Endothelial cell of umbilical vein (primary cell): ENCODE measurements around the gene SELENOV. TPM values are rescaled to one million over a fixed set of nuclear protein-coding genes. Genes with fewer than 3 reads are reported as not detected.
"Not testable (repeated sequence)": the region's sequence is repeated elsewhere in the genome, so short reads cannot be mapped to it uniquely, and the experiment has no call there.

Experiments used
- BruUV-seq: library from RNA; stranded (reverse); fragments of 400-500 nt; replicated peaks from 2 replicates; lab custom pipeline; 2021; lab: Mats Ljungman, UMichigan
- CTCF ChIA-PET: fragments of 300-600, 350-600 bp; sonication (Branson Sonifier 250); formaldehyde crosslinking; loops from one replicate; lab custom pipeline; 2021; ENCODE audit warnings: antibody characterized with exemption, inconsistent platforms; lab: Charles Lee
- POLR2A ChIA-PET: fragments of 300-600, 350-600 bp; sonication (Branson Sonifier 250); formaldehyde crosslinking; loops from one replicate; lab custom pipeline; 2021; ENCODE audit warnings: antibody characterized with exemption, inconsistent platforms; lab: Charles Lee
- DNase-seq: peaks from one replicate; pipeline ENCODE4 v3.0.0-alpha.2; 2011; ENCODE audit warnings: low read depth, low spot score
- FAIRE-seq: peaks from 2 replicates; lab custom pipeline; 2011; peaks lifted over from hg19 to GRCh38; lab: Jason Lieb, UNC
- H2AFZ ChIP-seq: 2 replicates; pipeline ENCODE4 v1.6.0; 2012; ENCODE audit warnings: low read depth, low read length, control low read depth, inconsistent platforms
- H3K27ac ChIP-seq: 2 replicates; pipeline ENCODE4 v1.5.1; 2011; ENCODE audit warnings: low read depth, mild to moderate bottlenecking, control low read depth, low read length, moderate library complexity; ENCODE audit not compliant: insufficient read depth
- H3K27me3 ChIP-seq, 2 experiments: 2 replicates each; pipeline versions ENCODE4 v1.6.0 to v1.6.1; 2011; ENCODE audit warnings: low read length in 2 of 2, mixed read lengths in 1 of 2; ENCODE audit not compliant: control insufficient read depth in 2 of 2, insufficient read depth in 2 of 2
- H3K36me3 ChIP-seq, 2 experiments: 2 replicates in 1 of 2; 3 replicates in 1 of 2; pipeline ENCODE4 v1.5.1; 2011; ENCODE audit warnings: low read length in 2 of 2, mild to moderate bottlenecking in 1 of 2, moderate library complexity in 1 of 2; ENCODE audit not compliant: control insufficient read depth in 2 of 2, insufficient read depth in 2 of 2; ENCODE audit errors: extremely low read depth in 1 of 2
- H3K4me1 ChIP-seq: 3 replicates; pipeline ENCODE4 v1.5.1; 2011; ENCODE audit warnings: mild to moderate bottlenecking, low read length; ENCODE audit not compliant: control insufficient read depth, insufficient read depth; ENCODE audit errors: extremely low read depth
- H3K4me2 ChIP-seq: 2 replicates; pipeline ENCODE4 v1.6.1; 2011; ENCODE audit warnings: low read length, control low read depth, mixed read lengths; ENCODE audit not compliant: insufficient read depth
- H3K4me3 ChIP-seq, 3 experiments: fragments of 200-600 bp in 1 of 3; sonication (generic), shearing (Covaris generic) in 1 of 3; replicated peaks in 1 of 3; 2 replicates each; pipeline ENCODE4 v1.5.1; 2011 to 2016; ENCODE audit warnings: control low read depth in 3 of 3, low read length in 3 of 3, mild to moderate bottlenecking in 2 of 3, inconsistent platforms in 1 of 3, low read depth in 1 of 3, moderate library complexity in 1 of 3; ENCODE audit not compliant: insufficient read depth in 1 of 3
- H3K79me2 ChIP-seq: 2 replicates; pipeline ENCODE4 v1.6.0; 2012; ENCODE audit warnings: low read length, inconsistent platforms; ENCODE audit not compliant: control insufficient read depth, insufficient read depth
- H3K9ac ChIP-seq: replicated peaks from 2 replicates; pipeline ENCODE3; 2011; ENCODE audit warnings: low read length, control low read depth; ENCODE audit not compliant: insufficient read depth; ENCODE audit errors: extremely low read depth
- H3K9me1 ChIP-seq: replicated peaks from 3 replicates; pipeline ENCODE4 v1.6.0; 2011; ENCODE audit warnings: mild to moderate bottlenecking, low read length; ENCODE audit not compliant: control insufficient read depth, insufficient read depth; ENCODE audit errors: extremely low read depth
- H3K9me3 ChIP-seq: replicated peaks from 2 replicates; pipeline ENCODE4 v1.5.1; 2012; ENCODE audit warnings: low read length, inconsistent platforms; ENCODE audit not compliant: control insufficient read depth, insufficient read depth
- H4K20me1 ChIP-seq: replicated peaks from 2 replicates; pipeline ENCODE3; 2011; ENCODE audit warnings: mild to moderate bottlenecking, low read length; ENCODE audit not compliant: control insufficient read depth, insufficient read depth; ENCODE audit errors: extremely low read depth
- CTCF ChIP-seq, 2 donors: IDR thresholded peaks; 1 replicate in 1 of 2; 2 replicates in 1 of 2; pipeline ENCODE4 v1.5.1; 2011; ENCODE audit warnings: low read length in 2 of 2, mild to moderate bottlenecking in 2 of 2, moderate library complexity in 2 of 2, control low read depth in 1 of 2, inconsistent platforms in 1 of 2, low read depth in 1 of 2; ENCODE audit not compliant: insufficient read depth in 1 of 2; ENCODE audit errors: extremely low read depth in 1 of 2
- EZH2 ChIP-seq: IDR thresholded peaks from 2 replicates; pipeline ENCODE4 v1.6.1; 2012; ENCODE audit warnings: borderline replicate concordance, low read depth, mild to moderate bottlenecking, moderate library complexity, low read length, inconsistent platforms; ENCODE audit not compliant: severe bottlenecking
- FOS ChIP-seq: IDR thresholded peaks from 2 replicates; pipeline ENCODE4 v1.6.1; 2011; ENCODE audit warnings: mild to moderate bottlenecking, low read length, moderate library complexity, borderline replicate concordance; ENCODE audit not compliant: insufficient read depth
- GATA2 ChIP-seq: IDR thresholded peaks from 2 replicates; pipeline ENCODE4 v1.7.0; 2011; ENCODE audit warnings: low read depth, mild to moderate bottlenecking, moderate library complexity, mixed read lengths, low read length; ENCODE audit not compliant: insufficient read length, insufficient read depth
- JUN ChIP-seq: IDR thresholded peaks from 2 replicates; pipeline ENCODE4 v1.6.1; 2011; ENCODE audit warnings: borderline replicate concordance, low read depth; ENCODE audit not compliant: insufficient read length, insufficient read depth
- MAX ChIP-seq: IDR thresholded peaks from 2 replicates; pipeline ENCODE4 v1.6.1; 2011; ENCODE audit not compliant: insufficient read depth, insufficient read length
- MYC ChIP-seq: IDR thresholded peaks from one replicate; pipeline ENCODE4 v1.6.1; 2011; ENCODE audit warnings: mild to moderate bottlenecking, low read depth, low read length
- POLR2A ChIP-seq: IDR thresholded peaks from 2 replicates; pipeline ENCODE4 v1.6.1; 2012; ENCODE audit warnings: low read depth, mild to moderate bottlenecking, control low read depth, low read length
- POLR2AphosphoS5 ChIP-seq: IDR thresholded peaks from 2 replicates; pipeline ENCODE4 v1.6.1; 2012; ENCODE audit warnings: low read depth, mild to moderate bottlenecking, control low read depth, low read length, moderate library complexity; ENCODE audit not compliant: insufficient read depth
- dilution Hi-C: fragments of 300-500 bp; cut with MboI; formaldehyde crosslinking; loops from one replicate; pipeline ENCODE4 v1.15.0; 2019; ENCODE audit warnings: low sequenced_read_pairs; ENCODE audit not compliant: extremely low pct_ligation_motif_present
- intact Hi-C: fragments of 100-400 bp; cut with micrococcal nuclease; formaldehyde crosslinking; loops from one replicate; pipeline ENCODE4 v1.10.0; 2022
- polyA plus RNA-seq, 4 experiments: library from polyadenylated mRNA; depleted of rRNA in 3 of 4; stranded (reverse) in 3 of 4; unstranded in 1 of 4; fragments of >200 nt; gene quantifications; 2 replicates each; pipeline versions ENCODE4 v1.2.1 to v1.2.3, GENCODE V29; 2011 to 2012; ENCODE audit warnings: missing spikeins in 1 of 4
- total RNA-seq: library from RNA; stranded (reverse); gene quantifications from 2 replicates; pipeline ENCODE4 v1.2.3, GENCODE V29; 2021

SELENOV gene
- total and polyA plus RNA-seq, 2 donors (not counting 3 experiments of a cell fraction or from before 2014, with no cell fraction given) = not detected

- FAIRE-seq = no peak
- no TSS peak for BruUV-seq
- no peak overlapping the region for H3K9ac ChIP-seq
- intact Hi-C loops (no loop called here), dilution Hi-C loops (no loop called here)
- H3K27me3 ChIP-seq = no peaks in the 10 kb centered on the region
- H3K4me2 ChIP-seq = no peak overlapping the region
- H3K9me3 ChIP-seq = no peaks in the 10 kb centered on the region
- CTCF ChIA-PET = interaction anchor here (1.3 to 3.9 kb wide), 5 partner anchors 12 to 196 kb away, joined by 3 to 80 read pairs (median 8); partner anchors contain the start of genes EID2B and RPS16
- DNase-seq = no peak
- H3K36me3 ChIP-seq = peaks cover 9 to 50% of the 10 kb centered on the region in 2 experiments
- H3K9me1 ChIP-seq = no peaks in the 10 kb centered on the region
- H3K79me2 ChIP-seq = peaks cover under 1% of the 10 kb centered on the region
- H2AFZ ChIP-seq = no peak overlapping the region
- H3K4me1 ChIP-seq = peaks cover 7% of the 10 kb centered on the region
- POLR2A ChIA-PET = interaction anchor here (0.6 kb wide), 1 partner anchor 35 kb away, joined by 10 read pairs; no protein-coding TSS in a partner anchor
- no peak overlapping the region for H3K27ac ChIP-seq
- TF ChIP-seq POLR2AphosphoS5 (no peak), JUN (no peak), MYC (no peak), FOS (no peak), MAX (no peak), EZH2 (no peak), POLR2A (no peak), CTCF (IDR thresholded peaks at IDR 0.05; ENCODE audit: extremely low read depth in 1 of 2, insufficient read depth in 1 of 2, low read depth in 1 of 2, low read length in 2 of 2) (no peak), GATA2 (no peak)
- no peak overlapping the region for H3K4me3 ChIP-seq
- H4K20me1 ChIP-seq = no peaks in the 10 kb centered on the region
Measured at GRCh38 chr19:39475748-39476147, 39.2 kb upstream of the SELENOV start.

- BruUV-seq, FAIRE-seq: not testable (repeated sequence)
Measured at GRCh38 chr19:39479319-39479801, 35.6 kb upstream of the SELENOV start.

More at GRCh38 chr19:39479319-39479801, 35.6 kb upstream of the SELENOV start:
- POLR2A ChIA-PET, H3K27me3 ChIP-seq, H2AFZ ChIP-seq, dilution Hi-C loops, DNase-seq, H3K9ac ChIP-seq, CTCF ChIA-PET, H3K9me1 ChIP-seq, H3K9me3 ChIP-seq, H3K4me3 ChIP-seq, intact Hi-C loops, H4K20me1 ChIP-seq, H3K27ac ChIP-seq, H3K4me2 ChIP-seq: not testable (repeated sequence)
- H3K4me1 ChIP-seq = peaks cover 16% of the 10 kb centered on the region
- peaks cover 14 to 20% of the 10 kb centered on the region in 2 experiments for H3K36me3 ChIP-seq
- peaks cover 19% of the 10 kb centered on the region for H3K79me2 ChIP-seq
